IMR-90 (cell line): ENCODE results near the gene PRRX1. TPM values are rescaled to one million over a fixed set of nuclear protein-coding genes. Genes with fewer than 3 reads are reported as not detected.

Experiments
- ATAC-seq: fragments of 200-7000 bp; cut with Tn5 transposase; 2 replicates; pipeline ENCODE4 v1.9.1; 2020; ENCODE audit warnings: low read depth, mild to moderate bottlenecking, moderate library complexity
- BruUV-seq: library from RNA; stranded (reverse); fragments of 400-500 nt; replicated peaks from 2 replicates; lab custom pipeline; 2021; lab: Mats Ljungman, UMichigan
- CTCF ChIA-PET: fragments of 300-600 bp; formaldehyde crosslinking; extraction: SDS; loops from one replicate; lab custom pipeline; 2021; ENCODE audit warnings: antibody characterized with exemption; lab: Yijun Ruan, JAX
- POLR2A ChIA-PET: fragments of 300-600 bp; sonication (Branson Sonifier 250); formaldehyde crosslinking; loops from one replicate; lab custom pipeline; 2022; ENCODE audit warnings: antibody characterized with exemption; ENCODE audit not compliant: unreplicated experiment; lab: Charles Lee
- DNase-seq: peaks from one replicate; pipeline ENCODE4 v3.0.0; 2013
- H2AFZ ChIP-seq: replicated peaks from 2 replicates; pipeline ENCODE3; 2013; ENCODE audit warnings: low read length, mild to moderate bottlenecking; ENCODE audit not compliant: poor library complexity
- H2AK5ac ChIP-seq: 2 replicates; pipeline ENCODE4 v1.6.1; 2013; ENCODE audit warnings: low read depth, low read length, inconsistent platforms
- H2AK9ac ChIP-seq: replicated peaks from 2 replicates; pipeline ENCODE3; 2013; ENCODE audit warnings: mild to moderate bottlenecking, low read depth, low read length, moderate library complexity; ENCODE audit not compliant: poor library complexity
- H2BK120ac ChIP-seq: 2 replicates; pipeline ENCODE4 v1.6.1; 2013; ENCODE audit warnings: low read depth, low read length, inconsistent platforms
- H2BK15ac ChIP-seq: 3 replicates; pipeline ENCODE4 v1.6.1; 2013; ENCODE audit warnings: low read depth, low read length, inconsistent platforms
- H2BK20ac ChIP-seq: 2 replicates; pipeline ENCODE4 v1.6.1; 2013; ENCODE audit warnings: low read depth, mild to moderate bottlenecking, inconsistent platforms, low read length, moderate library complexity
- H2BK5ac ChIP-seq: 2 replicates; pipeline ENCODE4 v1.6.1; 2013; ENCODE audit warnings: mild to moderate bottlenecking, low read depth, low read length, inconsistent platforms; ENCODE audit not compliant: poor library complexity, severe bottlenecking
- H3K14ac ChIP-seq: replicated peaks from 2 replicates; pipeline ENCODE4 v1.6.1; 2013; ENCODE audit warnings: low read depth, low read length, inconsistent platforms
- H3K18ac ChIP-seq: 2 replicates; pipeline ENCODE4 v1.6.1; 2013; ENCODE audit warnings: low read depth, low read length, control low read depth
- H3K23ac ChIP-seq: 2 replicates; pipeline ENCODE4 v1.6.1; 2013; ENCODE audit warnings: low read depth, low read length, inconsistent platforms
- H3K27ac ChIP-seq: 2 replicates; pipeline ENCODE4 v1.5.1; 2013; ENCODE audit warnings: mild to moderate bottlenecking, control low read depth, low read length; ENCODE audit not compliant: insufficient read depth
- H3K27me3 ChIP-seq: 2 replicates; pipeline ENCODE4 v1.6.1; 2013; ENCODE audit warnings: low read length; ENCODE audit not compliant: control insufficient read depth, insufficient read depth
- H3K36me3 ChIP-seq: 2 replicates; pipeline ENCODE4 v1.6.1; 2013; ENCODE audit warnings: low read length, mixed read lengths; ENCODE audit not compliant: control insufficient read depth, insufficient read depth
- H3K4ac ChIP-seq: 2 replicates; pipeline ENCODE4 v1.6.1; 2013; ENCODE audit warnings: low read depth, low read length, inconsistent platforms
- H3K4me1 ChIP-seq: 2 replicates; pipeline ENCODE4 v1.6.1; 2013; ENCODE audit warnings: low read length, mixed read lengths; ENCODE audit not compliant: control insufficient read depth, insufficient read depth
- H3K4me2 ChIP-seq: 2 replicates; pipeline ENCODE4 v1.6.1; 2013; ENCODE audit warnings: low read depth, mild to moderate bottlenecking, control low read depth, low read length, moderate library complexity
- H3K4me3 ChIP-seq: 2 replicates; pipeline ENCODE4 v1.5.1; 2013; ENCODE audit warnings: low read depth, mild to moderate bottlenecking, control low read depth, low read length, moderate library complexity; ENCODE audit not compliant: insufficient read depth
- H3K56ac ChIP-seq: 2 replicates; pipeline ENCODE4 v1.6.1; 2013; ENCODE audit warnings: low read length, inconsistent platforms; ENCODE audit not compliant: insufficient read depth; ENCODE audit errors: extremely low read depth
- H3K79me1 ChIP-seq, 2 experiments: 2 replicates each; pipeline ENCODE4 v1.6.1; 2013; ENCODE audit warnings: low read length in 2 of 2, inconsistent platforms in 1 of 2, low read depth in 1 of 2
- H3K9ac ChIP-seq: 2 replicates; pipeline ENCODE4 v1.6.1; 2013; ENCODE audit warnings: low read depth, low read length, control low read depth
- H3K9me1 ChIP-seq: 2 replicates; pipeline ENCODE4 v1.6.1; 2013; ENCODE audit warnings: low read length, inconsistent platforms; ENCODE audit not compliant: insufficient read depth
- H3K9me3 ChIP-seq: 2 replicates; pipeline ENCODE4 v1.6.1; 2013; ENCODE audit warnings: low read length; ENCODE audit not compliant: control insufficient read depth, insufficient read depth
- H4K20me1 ChIP-seq: 2 replicates; pipeline ENCODE4 v1.6.1; 2013; ENCODE audit warnings: low read length, inconsistent platforms; ENCODE audit not compliant: insufficient read depth
- H4K5ac ChIP-seq: 2 replicates; pipeline ENCODE4 v1.6.1; 2013; ENCODE audit warnings: mild to moderate bottlenecking, low read depth, low read length, control low read depth
- H4K8ac ChIP-seq, 2 experiments: 2 replicates each; pipeline ENCODE4 v1.6.1; 2013; ENCODE audit warnings: low read depth in 2 of 2, low read length in 2 of 2, control low read depth in 1 of 2, inconsistent platforms in 1 of 2
- H4K91ac ChIP-seq: 2 replicates; pipeline ENCODE4 v1.6.1; 2013; ENCODE audit warnings: low read depth, low read length, inconsistent platforms; ENCODE audit not compliant: insufficient read depth
- BHLHE40 ChIP-seq: fragments of 150-350 bp; IDR thresholded peaks from 2 replicates; pipeline ENCODE4 v1.6.1; 2016; ENCODE audit warnings: mild to moderate bottlenecking, low read depth, low read length
- CEBPB ChIP-seq: IDR thresholded peaks from 2 replicates; pipeline ENCODE4 v1.6.1; 2012; ENCODE audit warnings: low read depth, low read length, improper control_type of control experiment
- CHD1 ChIP-seq: IDR thresholded peaks from 2 replicates; pipeline ENCODE4 v1.6.1; 2012; ENCODE audit warnings: low read depth, low read length, improper control_type of control experiment
- CTCF ChIP-seq: conservative IDR thresholded peaks from 2 replicates; pipeline ENCODE4 v1.5.1; 2012; ENCODE audit warnings: mild to moderate bottlenecking, low read depth, low read length, improper control_type of control experiment
- FOS ChIP-seq: fragments of 150-350 bp; IDR thresholded peaks from 2 replicates; pipeline ENCODE4 v1.6.1; 2016; ENCODE audit warnings: low read depth, low read length
- MAFK ChIP-seq: IDR thresholded peaks from 2 replicates; pipeline ENCODE4 v1.6.1; 2012; ENCODE audit warnings: low read depth, low read length, improper control_type of control experiment
- MXI1 ChIP-seq: IDR thresholded peaks from 2 replicates; pipeline ENCODE4 v1.6.1; 2012; ENCODE audit warnings: low read depth, mild to moderate bottlenecking, low read length, moderate library complexity, borderline replicate concordance
- NFE2L2 ChIP-seq: fragments of 150-350 bp; IDR thresholded peaks from 2 replicates; pipeline ENCODE4 v1.6.1; 2016; ENCODE audit warnings: low read depth, mild to moderate bottlenecking, low read length
- POLR2A ChIP-seq: IDR thresholded peaks from 2 replicates; pipeline ENCODE4 v1.6.1; 2012; ENCODE audit warnings: mild to moderate bottlenecking, low read depth, low read length
- RAD21 ChIP-seq: IDR thresholded peaks from 2 replicates; pipeline ENCODE4 v1.6.1; 2012; ENCODE audit warnings: low read length, improper control_type of control experiment
- RFX5 ChIP-seq: IDR thresholded peaks from 2 replicates; pipeline ENCODE4 v1.8.0; 2012; ENCODE audit warnings: low read depth, mild to moderate bottlenecking, low read length, moderate library complexity
- SMC3 ChIP-seq: fragments of 150-350 bp; IDR thresholded peaks from 2 replicates; pipeline ENCODE4 v1.6.1; 2016; ENCODE audit warnings: low read depth, mild to moderate bottlenecking, antibody characterized with exemption, low read length, moderate library complexity
- WGBS, 2 experiments: methylation state at CpG; one replicate each; pipeline versions ENCODE4 v1.1.5 to v1.1.7; 2013; ENCODE audit warnings: missing lambda C conversion rate in 2 of 2; ENCODE audit not compliant: insufficient read length in 1 of 2; ENCODE audit errors: extremely low coverage in 2 of 2; 5-methylcytosine and 5-hydroxymethylcytosine counted together
- dilution Hi-C: fragments of 300-500 bp; cut with HindIII; formaldehyde crosslinking; loops from one replicate; pipeline ENCODE4 v1.14.3; 2018; ENCODE audit warnings: low sequenced_read_pairs; ENCODE audit not compliant: unreplicated experiment
- in situ Hi-C: fragments of 300-500 bp; cut with MboI; formaldehyde crosslinking; loops from 3 replicates; pipeline ENCODE4 v1.14.3; 2019; ENCODE audit warnings: low sequenced_read_pairs, inconsistent platforms, mixed read lengths
- intact Hi-C: fragments of 100-400 bp; cut with micrococcal nuclease; formaldehyde crosslinking; loops from 2 replicates; pipeline ENCODE4 v1.10.0; 2022
- polyA plus RNA-seq, 3 experiments: library from polyadenylated mRNA; depleted of rRNA; stranded (reverse); fragments of >200 nt; gene quantifications; 2 replicates each; pipeline ENCODE4 v1.2.3, GENCODE V29; 2012; ENCODE audit warnings: low replicate concordance in 1 of 3
- total RNA-seq: library from RNA; depleted of rRNA; stranded (reverse); fragments of >200 nt; gene quantifications from 2 replicates; pipeline ENCODE4 v1.2.3, GENCODE V29; 2012
- TF ChIP-seq, protein P1 (sequence below): fragments of 150-350 bp; IDR thresholded peaks from 2 replicates; pipeline ENCODE4 v1.6.1; 2016; ENCODE audit warnings: low read depth, mild to moderate bottlenecking, low read length, moderate library complexity, borderline replicate concordance

Gene PRRX1
- total and polyA plus RNA-seq, 2 of the 4 experiments (the other 2 are of a cell fraction), result 50.0 to 65.4 TPM

DNA sequence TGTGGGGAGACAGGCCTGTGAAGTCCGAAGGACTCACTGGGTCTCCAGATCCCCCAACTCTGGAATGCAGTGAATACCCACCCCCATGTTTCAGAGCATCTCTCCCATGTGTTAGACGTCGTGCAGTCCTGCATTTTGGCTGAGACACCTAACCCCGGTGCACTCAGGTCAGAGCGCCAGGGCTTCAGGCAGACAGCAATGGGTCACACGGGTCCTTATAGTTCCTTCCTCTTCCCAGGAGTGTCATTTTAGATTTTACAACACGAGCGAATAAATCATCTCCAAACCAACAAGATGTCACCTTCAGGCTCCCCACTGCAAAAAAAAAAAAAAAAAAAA, 5.1 kb downstream of the PRRX1 start:
- POLR2A ChIA-PET, result no interaction called here
- BruUV-seq, result no TSS peak
- Histone ChIP-seq H3K23ac (no peak overlapping the region), H3K56ac (no peak overlapping the region), H3K9me1 (0 out of 2 replicates have a peak, but pooled peaks cover 1% of the 10 kb centered on the region), H3K9me3 (no peaks in the 10 kb centered on the region; the same call in 1 of the 2 replicates), H3K4ac (peak overlapping the region; percentile 41; the same call in 1 of the 2 replicates), H4K20me1 (no peaks in the 10 kb centered on the region), H3K79me1 (peaks cover 36 to 75% of the 10 kb centered on the region in 2 experiments), H4K8ac (peak overlapping the region in 1 of 2 experiments; percentile 37; a peak in 1 of 4 replicates), H3K27ac (peak overlapping the region; percentile 30; the same call in 1 of the 2 replicates), H2BK20ac (no peak overlapping the region), H2BK5ac (no peak overlapping the region), H3K4me1 (peaks cover 8% of the 10 kb centered on the region), H3K27me3 (no peaks in the 10 kb centered on the region), H3K18ac (no peak overlapping the region), H2AK9ac (peak overlapping the region; percentile 26), H4K5ac (peak overlapping the region; percentile 4; the same call in 1 of the 2 replicates), H3K14ac (no peak overlapping the region), H3K4me3 (no peak overlapping the region), H2BK15ac (no peak overlapping the region), H2BK120ac (no peak overlapping the region), H3K36me3 (peaks cover 12% of the 10 kb centered on the region; the same call in 1 of the 2 replicates), H2AFZ (no peak overlapping the region), H3K9ac (no peak overlapping the region), H2AK5ac (0 out of 2 replicates have a peak overlapping the region, but pooled peaks have one; percentile 10), H4K91ac (no peak overlapping the region; the same call in 1 of the 2 replicates), H3K4me2 (peak overlapping the region; percentile 9; the same call in 1 of the 2 replicates)
- in situ Hi-C loops (loop anchor here (10.0 to 25.0 kb wide), 3 partner anchors 134 to 732 kb away; partner anchors contain the start of gene GORAB), intact Hi-C loops (loop anchor here (10.0 kb wide), 2 partner anchors 254 to 556 kb away; no protein-coding TSS in a partner anchor), dilution Hi-C loops (no loop called here)
- ATAC-seq, result no peak
- DNase-seq, result no peak
- CTCF ChIA-PET, result interaction anchor here (0.6 kb wide), 1 partner anchor 37 kb away, joined by 5 read pairs; no protein-coding TSS in a partner anchor
- TF ChIP-seq SMC3, result no peak
- TF ChIP-seq BHLHE40, result no peak
- TF ChIP-seq RAD21, result no peak
- TF ChIP-seq POLR2A, result no peak
- TF ChIP-seq, protein P1, sequence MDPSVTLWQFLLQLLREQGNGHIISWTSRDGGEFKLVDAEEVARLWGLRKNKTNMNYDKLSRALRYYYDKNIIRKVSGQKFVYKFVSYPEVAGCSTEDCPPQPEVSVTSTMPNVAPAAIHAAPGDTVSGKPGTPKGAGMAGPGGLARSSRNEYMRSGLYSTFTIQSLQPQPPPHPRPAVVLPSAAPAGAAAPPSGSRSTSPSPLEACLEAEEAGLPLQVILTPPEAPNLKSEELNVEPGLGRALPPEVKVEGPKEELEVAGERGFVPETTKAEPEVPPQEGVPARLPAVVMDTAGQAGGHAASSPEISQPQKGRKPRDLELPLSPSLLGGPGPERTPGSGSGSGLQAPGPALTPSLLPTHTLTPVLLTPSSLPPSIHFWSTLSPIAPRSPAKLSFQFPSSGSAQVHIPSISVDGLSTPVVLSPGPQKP, result no peak
- TF ChIP-seq NFE2L2, result no peak
- no peak for TF ChIP-seq RFX5
- no peak for TF ChIP-seq FOS
- TF ChIP-seq CHD1, result no peak
- no peak for TF ChIP-seq MAFK
- TF ChIP-seq CEBPB, result no peak
- no peak for TF ChIP-seq CTCF
- no peak for TF ChIP-seq MXI1
- WGBS, 2 experiments, result 67% methylated on average over 3 of the region's 8 CpGs; no CpG with 5 or more reads in 1 of the 2 experiments
